Measurements from ENCODE around the gene OTUD5.

Gene OTUD5, protein sequence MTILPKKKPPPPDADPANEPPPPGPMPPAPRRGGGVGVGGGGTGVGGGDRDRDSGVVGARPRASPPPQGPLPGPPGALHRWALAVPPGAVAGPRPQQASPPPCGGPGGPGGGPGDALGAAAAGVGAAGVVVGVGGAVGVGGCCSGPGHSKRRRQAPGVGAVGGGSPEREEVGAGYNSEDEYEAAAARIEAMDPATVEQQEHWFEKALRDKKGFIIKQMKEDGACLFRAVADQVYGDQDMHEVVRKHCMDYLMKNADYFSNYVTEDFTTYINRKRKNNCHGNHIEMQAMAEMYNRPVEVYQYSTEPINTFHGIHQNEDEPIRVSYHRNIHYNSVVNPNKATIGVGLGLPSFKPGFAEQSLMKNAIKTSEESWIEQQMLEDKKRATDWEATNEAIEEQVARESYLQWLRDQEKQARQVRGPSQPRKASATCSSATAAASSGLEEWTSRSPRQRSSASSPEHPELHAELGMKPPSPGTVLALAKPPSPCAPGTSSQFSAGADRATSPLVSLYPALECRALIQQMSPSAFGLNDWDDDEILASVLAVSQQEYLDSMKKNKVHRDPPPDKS

DNA sequence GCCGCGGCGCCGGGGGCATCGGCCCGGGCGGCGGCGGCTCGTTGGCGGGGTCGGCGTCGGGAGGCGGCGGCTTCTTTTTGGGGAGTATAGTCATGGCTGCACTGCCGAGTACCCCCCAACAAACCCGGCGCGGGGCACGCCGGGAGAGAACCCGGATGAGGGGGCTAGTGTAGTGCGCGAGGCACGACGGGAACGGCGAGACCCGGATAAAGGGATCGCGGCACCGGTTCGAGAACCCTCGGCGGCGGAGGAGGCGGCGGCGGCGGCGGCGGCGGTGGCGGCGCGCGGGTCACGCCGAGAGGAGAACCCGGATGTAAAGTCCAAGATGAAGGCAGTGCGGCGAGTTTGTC is at the start of gene OTUD5:
OTUD5 (minus strand) TSS at position 131 of the 350 bp plus-strand sequence; CDS start at position 94, 37 bp downstream.
- peak within 1 kb of the TSS; percentile 94 for H3K4me2 ChIP-seq (ENCODE audit: low read length)
- peak within 1 kb of the TSS; percentile 95 for H3K9ac ChIP-seq (ENCODE audit: low read length)
- peak within 1 kb of the TSS; percentile 87 for H3K4me3 ChIP-seq (ENCODE audit: low read depth, low read length, poor library complexity, severe bottlenecking)
- no peaks in the 10 kb centered on the region for H3K9me3 ChIP-seq (ENCODE audit: low read length)
- H2AFZ ChIP-seq (ENCODE audit: low read length) = no peak within 1 kb of the TSS
- H3K9me2 ChIP-seq (ENCODE audit: low read depth, low read length) = no peaks in the 10 kb centered on the region
- H3F3A ChIP-seq (ENCODE audit: insufficient read depth, low read length) = no peaks in the 10 kb centered on the region
- H3K27ac ChIP-seq (ENCODE audit: low read depth, low read length, poor library complexity, severe bottlenecking) = peak within 1 kb of the TSS; percentile 93
- peaks cover 20% of the 10 kb centered on the region for H3K36me3 ChIP-seq (ENCODE audit: insufficient read depth, low read length)
- H3K4me1 ChIP-seq (ENCODE audit: insufficient read depth, low read length, severe bottlenecking) = peaks cover 42% of the 10 kb centered on the region
- H3K27me3 ChIP-seq (ENCODE audit: insufficient read depth, low read length) = no peaks in the 10 kb centered on the region
- peaks cover 16% of the 10 kb centered on the region; the same call in 1 of the 2 replicates for H3K79me2 ChIP-seq (ENCODE audit: insufficient read depth, low read length)
- TF ChIP-seq, protein P1, sequence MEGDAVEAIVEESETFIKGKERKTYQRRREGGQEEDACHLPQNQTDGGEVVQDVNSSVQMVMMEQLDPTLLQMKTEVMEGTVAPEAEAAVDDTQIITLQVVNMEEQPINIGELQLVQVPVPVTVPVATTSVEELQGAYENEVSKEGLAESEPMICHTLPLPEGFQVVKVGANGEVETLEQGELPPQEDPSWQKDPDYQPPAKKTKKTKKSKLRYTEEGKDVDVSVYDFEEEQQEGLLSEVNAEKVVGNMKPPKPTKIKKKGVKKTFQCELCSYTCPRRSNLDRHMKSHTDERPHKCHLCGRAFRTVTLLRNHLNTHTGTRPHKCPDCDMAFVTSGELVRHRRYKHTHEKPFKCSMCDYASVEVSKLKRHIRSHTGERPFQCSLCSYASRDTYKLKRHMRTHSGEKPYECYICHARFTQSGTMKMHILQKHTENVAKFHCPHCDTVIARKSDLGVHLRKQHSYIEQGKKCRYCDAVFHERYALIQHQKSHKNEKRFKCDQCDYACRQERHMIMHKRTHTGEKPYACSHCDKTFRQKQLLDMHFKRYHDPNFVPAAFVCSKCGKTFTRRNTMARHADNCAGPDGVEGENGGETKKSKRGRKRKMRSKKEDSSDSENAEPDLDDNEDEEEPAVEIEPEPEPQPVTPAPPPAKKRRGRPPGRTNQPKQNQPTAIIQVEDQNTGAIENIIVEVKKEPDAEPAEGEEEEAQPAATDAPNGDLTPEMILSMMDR (IDR thresholded peaks at IDR 0.05; ENCODE audit: low read length) = no peak
- TF ChIP-seq EZH2 (IDR thresholded peaks at IDR 0.05; ENCODE audit: borderline replicate concordance, low read length) = no peak
- no peaks in the 10 kb centered on the region for H4K20me1 ChIP-seq (ENCODE audit: insufficient read depth, low read length)

DNA sequence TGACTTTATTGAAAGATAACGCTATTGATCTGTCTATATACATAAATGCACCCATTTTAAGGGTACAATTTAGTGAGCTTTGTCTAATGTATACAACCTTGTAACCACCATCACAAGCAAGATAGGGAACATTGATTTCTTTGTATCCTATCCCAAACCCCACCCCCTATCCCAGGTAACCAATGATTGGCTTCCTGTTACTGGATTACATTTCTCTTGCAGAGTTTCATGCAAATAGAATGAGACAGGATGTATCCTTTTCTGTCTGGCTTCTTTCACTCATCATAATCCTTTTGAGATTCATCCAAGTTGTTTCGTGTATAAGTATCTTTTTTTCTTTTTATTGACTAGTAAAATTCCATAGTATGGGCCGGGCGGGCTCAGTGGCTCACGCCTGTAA is 46.3 kb upstream of the OTUD5 start:
- H2AFZ ChIP-seq (ENCODE audit: low read length) = no peak overlapping the region
- no peak for TF ChIP-seq EZH2 (IDR thresholded peaks at IDR 0.05; ENCODE audit: borderline replicate concordance, low read length)
- TF ChIP-seq, protein P1 (IDR thresholded peaks at IDR 0.05; ENCODE audit: low read length) = no peak
- peaks cover 9% of the 10 kb centered on the region for H3K36me3 ChIP-seq (ENCODE audit: insufficient read depth, low read length)

DNA sequence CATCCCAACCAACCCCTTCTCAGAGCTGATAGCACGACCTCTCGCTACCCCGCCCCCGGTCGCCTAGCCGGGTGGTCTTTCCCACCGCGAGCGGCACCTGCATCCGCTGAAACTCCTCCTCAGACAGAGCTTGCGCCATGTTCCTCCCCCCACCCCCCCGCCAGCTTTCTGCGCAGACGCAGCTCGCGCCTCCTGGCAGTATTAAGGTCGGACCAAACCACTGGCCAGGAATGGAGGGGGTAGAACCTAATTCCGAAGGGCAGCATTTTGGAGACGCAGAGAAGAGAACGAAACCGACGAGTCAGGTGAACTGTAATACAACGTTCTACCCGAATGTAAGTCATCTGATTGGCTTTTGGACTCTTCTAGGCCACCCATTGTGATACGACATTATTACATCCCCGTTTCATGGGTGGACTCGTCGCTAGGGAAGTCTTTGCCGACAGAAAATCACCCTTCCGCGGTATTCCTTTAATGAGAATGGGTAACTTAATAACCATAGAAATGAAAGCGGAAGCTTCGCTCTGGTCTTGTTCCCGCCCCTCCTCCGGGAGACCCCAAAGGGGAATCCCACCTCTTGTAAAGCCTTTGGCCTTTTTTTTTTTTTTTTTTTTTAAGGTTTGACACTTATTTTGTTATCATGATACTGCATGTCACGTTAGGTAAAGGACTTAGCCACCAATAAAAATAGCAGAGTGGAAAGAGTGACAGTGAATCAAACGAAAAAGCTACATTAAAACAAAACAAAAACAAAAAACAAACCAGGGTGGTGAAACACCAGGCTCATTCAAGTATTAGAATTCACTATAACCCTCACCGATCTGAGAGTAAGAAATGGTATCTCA is 44.9 kb upstream of the OTUD5 start, which contains the start of gene GRIPAP1:
GRIPAP1 (minus strand) TSS at position 174 of the 845 bp plus-strand sequence; CDS start at position 139, 35 bp downstream.
- H3F3A ChIP-seq (ENCODE audit: insufficient read depth, low read length) = no peaks in the 10 kb centered on the region
- H3K9ac ChIP-seq (ENCODE audit: low read length) = peak within 1 kb of the TSS; percentile 81
- no peak within 1 kb of the TSS for H2AFZ ChIP-seq (ENCODE audit: low read length)
- H3K36me3 ChIP-seq (ENCODE audit: insufficient read depth, low read length) = peaks cover 23% of the 10 kb centered on the region
- TF ChIP-seq, protein P1 (IDR thresholded peaks at IDR 0.05; ENCODE audit: low read length) = no peak
- no peak for TF ChIP-seq EZH2 (IDR thresholded peaks at IDR 0.05; ENCODE audit: borderline replicate concordance, low read length)
- H3K4me1 ChIP-seq (ENCODE audit: insufficient read depth, low read length, severe bottlenecking) = peaks cover 14% of the 10 kb centered on the region
- peak within 1 kb of the TSS; percentile 82 for H3K4me2 ChIP-seq (ENCODE audit: low read length)
- no peaks in the 10 kb centered on the region for H3K79me2 ChIP-seq (ENCODE audit: insufficient read depth, low read length)
- peak within 1 kb of the TSS; percentile 78 for H3K27ac ChIP-seq (ENCODE audit: low read depth, low read length, poor library complexity, severe bottlenecking)
- no peaks in the 10 kb centered on the region for H3K9me3 ChIP-seq (ENCODE audit: low read length)
- no peaks in the 10 kb centered on the region for H4K20me1 ChIP-seq (ENCODE audit: insufficient read depth, low read length)
- H3K9me2 ChIP-seq (ENCODE audit: low read depth, low read length) = no peaks in the 10 kb centered on the region
- peak within 1 kb of the TSS; percentile 82 for H3K4me3 ChIP-seq (ENCODE audit: low read depth, low read length, poor library complexity, severe bottlenecking)
- H3K27me3 ChIP-seq (ENCODE audit: insufficient read depth, low read length) = no peaks in the 10 kb centered on the region

More for the DNA sequence above, 46.3 kb upstream of the OTUD5 start:
- no peaks in the 10 kb centered on the region for H3F3A ChIP-seq (ENCODE audit: insufficient read depth, low read length)
- no peaks in the 10 kb centered on the region for H3K79me2 ChIP-seq (ENCODE audit: insufficient read depth, low read length)
- H3K4me2 ChIP-seq (ENCODE audit: low read length) = no peak overlapping the region
- no peaks in the 10 kb centered on the region for H4K20me1 ChIP-seq (ENCODE audit: insufficient read depth, low read length)
- H3K9me2 ChIP-seq (ENCODE audit: low read depth, low read length) = no peaks in the 10 kb centered on the region
- H3K9me3 ChIP-seq (ENCODE audit: low read length) = no peaks in the 10 kb centered on the region
- H3K4me3 ChIP-seq (ENCODE audit: low read depth, low read length, poor library complexity, severe bottlenecking) = no peak overlapping the region
- no peak overlapping the region for H3K9ac ChIP-seq (ENCODE audit: low read length)
- H3K27me3 ChIP-seq (ENCODE audit: insufficient read depth, low read length) = no peaks in the 10 kb centered on the region
- H3K27ac ChIP-seq (ENCODE audit: low read depth, low read length, poor library complexity, severe bottlenecking) = no peak overlapping the region
- H3K4me1 ChIP-seq (ENCODE audit: insufficient read depth, low read length, severe bottlenecking) = peaks cover 14% of the 10 kb centered on the region
